MV-4-11 (cell line): ENCODE measurements around the gene PLA2G2A.
"Not testable (repeated sequence)": the region's sequence is repeated elsewhere in the genome, so short reads cannot be mapped to it uniquely, and the experiment has no call there.

Experiments
- DNase-seq: peaks from one replicate; lab custom pipeline; 2025; lab: John Stamatoyannopoulos, UW

The PLA2G2A gene

GRCh38 chr1:19979494-19979977, at the start of gene PLA2G2A:
PLA2G2A (minus strand) TSS chr1:19979618; CDS start chr1:19978773, 845 bp downstream.
- DNase-seq = no peak

GRCh38 chr1:20028726-20029125, 49.3 kb upstream of the PLA2G2A start:
- DNase-seq = no peak

- DNase-seq = no peak
Measured at GRCh38 chr1:20028125-20028524, 48.7 kb upstream of the PLA2G2A start.

GRCh38 chr1:20017741-20018140, 38.3 kb upstream of the PLA2G2A start:
- no peak for DNase-seq

GRCh38 chr1:20014153-20014552, 34.7 kb upstream of the PLA2G2A start:
- DNase-seq = no peak

GRCh38 chr1:20010016-20010415, 30.6 kb upstream of the PLA2G2A start:
- no peak for DNase-seq

- DNase-seq = no peak
Measured at GRCh38 chr1:20009212-20009611, 29.8 kb upstream of the PLA2G2A start.

- no peak for DNase-seq
Measured at GRCh38 chr1:20008391-20008841, 29.0 kb upstream of the PLA2G2A start.

GRCh38 chr1:19998823-19999222, 19.4 kb upstream of the PLA2G2A start:
- DNase-seq = not testable (repeated sequence)

- no peak for DNase-seq
Measured at GRCh38 chr1:19990689-19991088, 11.3 kb upstream of the PLA2G2A start.

- DNase-seq = not testable (repeated sequence)
Measured at GRCh38 chr1:19990182-19990582, 10.8 kb upstream of the PLA2G2A start.

GRCh38 chr1:19988267-19989006, 9.0 kb upstream of the PLA2G2A start:
- peak; percentile 80 for DNase-seq

- DNase-seq = no peak
Measured at GRCh38 chr1:19987719-19988118, 8.3 kb upstream of the PLA2G2A start.

GRCh38 chr1:19984409-19985016, 5.1 kb upstream of the PLA2G2A start:
- not testable (repeated sequence) for DNase-seq

GRCh38 chr1:19981507-19982312, 2.3 kb upstream of the PLA2G2A start:
- no peak for DNase-seq

- DNase-seq = no peak
Measured at GRCh38 chr1:19981170-19981506, 1.7 kb upstream of the PLA2G2A start.

- DNase-seq = no peak
Measured at GRCh38 chr1:19980314-19980713, 896 bp upstream of the PLA2G2A start.

GRCh38 chr1:19978143-19978542, 1.3 kb downstream of the PLA2G2A start:
- DNase-seq = no peak

- no peak for DNase-seq
Measured at GRCh38 chr1:19976317-19977003, 3.0 kb downstream of the PLA2G2A start.

- no peak for DNase-seq
Measured at GRCh38 chr1:19975423-19976193, 3.8 kb downstream of the PLA2G2A start.

GRCh38 chr1:19974822-19975416, 4.5 kb downstream of the PLA2G2A start:
- DNase-seq = peak; percentile 44
